K562 (cell line): ENCODE results near the gene TENM4.
"Not testable (repeated sequence)": the region's sequence is repeated elsewhere in the genome, so short reads cannot be mapped to it uniquely, and the experiment has no call there.

Experiments used
- AFF1 ChIP-seq, 2 experiments: fragments of 450-650 bp; IDR thresholded peaks; 2 replicates each; pipeline ENCODE4 v1.6.1; 2018; ENCODE audit warnings: mild to moderate bottlenecking in 2 of 2, low read depth in 1 of 2; ENCODE audit not compliant: partially characterized antibody in 2 of 2
- CTCF ChIP-seq, 3 experiments: IDR thresholded peaks in 2 of 3; conservative IDR thresholded peaks in 1 of 3; 2 replicates each; pipeline ENCODE4 v1.5.1; 2011 to 2012; ENCODE audit warnings: low read length in 3 of 3, mild to moderate bottlenecking in 3 of 3, control low read depth in 2 of 3, improper control_type of control experiment in 1 of 3, inconsistent platforms in 1 of 3, low read depth in 1 of 3, mixed read lengths in 1 of 3, moderate library complexity in 1 of 3; ENCODE audit not compliant: insufficient read depth in 2 of 3
- E2F6 ChIP-seq, 2 experiments: IDR thresholded peaks; 2 replicates each; pipeline ENCODE4 v1.6.1; 2011; ENCODE audit warnings: borderline replicate concordance in 1 of 2, control low read depth in 1 of 2, low read depth in 1 of 2, low read length in 1 of 2, mild to moderate bottlenecking in 1 of 2, mixed read lengths in 1 of 2, moderate library complexity in 1 of 2; ENCODE audit not compliant: insufficient read depth in 1 of 2, insufficient read length in 1 of 2, poor library complexity in 1 of 2, severe bottlenecking in 1 of 2; ENCODE audit errors: extremely low read depth in 1 of 2
- ELF1 ChIP-seq: fragments of 200-800 bp; sonication (Bioruptor generic); IDR thresholded peaks from 2 replicates; pipeline ENCODE4 v1.6.1; 2016; ENCODE audit warnings: missing genetic modification characterization, missing compliant biosample characterization
- ELK1 ChIP-seq: sonication (generic); formaldehyde crosslinking; IDR thresholded peaks from 2 replicates; pipeline ENCODE4 v1.8.1; 2022; ENCODE audit warnings: missing genetic modification reagents
- EP300 ChIP-seq: IDR thresholded peaks from 2 replicates; pipeline ENCODE4 v1.6.1; 2012; ENCODE audit warnings: low read length, improper control_type of control experiment
- JUND ChIP-seq, 2 experiments: IDR thresholded peaks; 2 replicates in 1 of 2; 3 replicates in 1 of 2; pipeline ENCODE4 v1.6.1; 2011; ENCODE audit warnings: borderline replicate concordance in 2 of 2, low read depth in 2 of 2, low read length in 2 of 2, improper control_type of control experiment in 1 of 2, missing biosample characterization in 1 of 2, missing genetic modification characterization in 1 of 2, missing genetic modification reagents in 1 of 2
- MAX ChIP-seq: sonication (generic); formaldehyde crosslinking; IDR thresholded peaks from 2 replicates; pipeline ENCODE4 v1.9.0; 2022; ENCODE audit warnings: mild to moderate bottlenecking, missing genetic modification reagents
- PHF8 ChIP-seq: fragments of 200-600 bp; sonication (generic); IDR thresholded peaks from 2 replicates; pipeline ENCODE4 v1.6.1; 2012; ENCODE audit warnings: mixed run types, mild to moderate bottlenecking, inconsistent platforms, low read length, moderate library complexity, borderline replicate concordance
- POLR2AphosphoS5 ChIP-seq: IDR thresholded peaks from 2 replicates; pipeline ENCODE4 v1.6.1; 2011; ENCODE audit warnings: mild to moderate bottlenecking, low read depth, low read length, moderate library complexity; ENCODE audit not compliant: control insufficient read depth, insufficient read depth
- SP1 ChIP-seq: sonication (generic); formaldehyde crosslinking; IDR thresholded peaks from 2 replicates; pipeline ENCODE4 v1.8.1; 2022; ENCODE audit warnings: mild to moderate bottlenecking, missing genetic modification reagents

GRCh38 chr11:78609321-78609720, 831.5 kb downstream of the TENM4 start:
- TF ChIP-seq ELF1 (tag); ELK1 (CRISPR knock-in tag); CTCF (IDR thresholded peaks at IDR 0.05 in 2 of 3, conservative IDR thresholded peaks at IDR 0.05 in 1 of 3; ENCODE audit: insufficient read depth in 2 of 3, low read depth in 1 of 3, low read length in 3 of 3); SP1 (CRISPR knock-in tag); JUND (IDR thresholded peaks at IDR 0.05; ENCODE audit: borderline replicate concordance, low read depth, low read length); JUND (tag; IDR thresholded peaks at IDR 0.05; ENCODE audit: borderline replicate concordance, low read depth, low read length); MAX (CRISPR knock-in tag); EP300; E2F6 (IDR thresholded peaks at IDR 0.05; ENCODE audit: borderline replicate concordance in 1 of 2, extremely low read depth in 1 of 2, insufficient read depth in 1 of 2, insufficient read length in 1 of 2, low read depth in 1 of 2, low read length in 1 of 2, poor library complexity in 1 of 2, severe bottlenecking in 1 of 2); POLR2AphosphoS5; PHF8; AFF1 (IDR thresholded peaks at IDR 0.05; ENCODE audit: low read depth in 1 of 2, partially characterized antibody in 2 of 2): not testable (repeated sequence)
